ENCODE data around the gene RIOK3.

RIOK3 gene

DNA sequence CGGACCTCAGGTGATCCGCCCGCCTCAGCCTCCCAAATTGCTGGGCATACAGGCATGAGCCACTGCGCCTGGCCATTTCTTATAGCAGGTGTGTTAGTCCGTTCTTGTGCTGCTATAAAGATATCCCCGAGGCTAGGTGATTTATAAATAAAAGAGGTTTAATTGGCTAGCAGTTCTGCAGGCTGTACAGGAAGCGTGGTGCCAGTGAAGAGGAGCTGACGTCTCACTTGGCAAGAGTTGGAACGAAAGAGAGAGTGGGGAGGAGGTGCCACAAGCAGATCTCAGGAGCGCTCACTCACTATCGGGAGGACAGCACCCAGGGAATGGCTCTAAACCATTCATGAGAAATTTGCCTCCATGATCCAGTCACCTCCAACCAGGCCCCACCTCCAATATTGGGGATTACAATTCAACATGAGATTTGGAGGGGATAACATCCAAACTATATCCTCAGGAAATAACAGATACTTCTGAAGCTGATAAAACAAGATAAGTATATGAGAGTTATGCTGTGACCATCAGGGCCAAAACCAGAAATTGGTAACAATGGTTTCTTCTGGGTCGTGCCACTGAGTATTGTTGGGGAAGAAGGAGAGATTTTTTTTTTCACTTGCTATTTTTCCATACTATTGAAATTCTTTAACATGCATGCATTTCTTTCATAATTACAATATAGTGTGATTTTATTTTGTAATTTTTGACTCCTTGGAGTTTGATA is 42.8 kb downstream of the RIOK3 start:
- CTCF ChIA-PET, result interaction anchor here (0.8 to 3.8 kb wide), 6 partner anchors 9 to 90 kb away, joined by 3 to 13 read pairs (median 4); partner anchors contain the start of gene RIOK3

GRCh38 chr18:23498117-23498516 is 45.0 kb downstream of the RIOK3 start:
- ChIA-PET POLR2A (interaction anchor here (1.1 to 1.8 kb wide), 3 partner anchors 10 to 44 kb away, joined by 3 to 7 read pairs (median 4); no protein-coding TSS in a partner anchor), CTCF (interaction anchor here (0.7 to 3.8 kb wide), 14 partner anchors 8 to 87 kb away, joined by 3 to 32 read pairs (median 6); no protein-coding TSS in a partner anchor)
- DNase-seq, result peak in 2 of 3 donors; percentile 71 to 84
- Histone ChIP-seq H3K36me3 (ENCODE audit: control insufficient read depth in 4 of 4, insufficient read depth in 4 of 4, low read length in 3 of 4) (no peaks in the 10 kb centered on the region), H3K4me3 (ENCODE audit: control insufficient read depth in 1 of 7, extremely low read depth in 1 of 7, insufficient read depth in 4 of 7, low read depth in 2 of 7, low read length in 6 of 7) (peak overlapping the region in 2 of 7 experiments; percentile 19 to 51), H3K27me3 (replicated peaks in 2 of 5; ENCODE audit: control insufficient read depth in 4 of 5, insufficient read depth in 5 of 5, low read length in 4 of 5) (no peaks in the 10 kb centered on the region), H3K9me3 (ENCODE audit: control extremely low read depth in 1 of 5, control insufficient read depth in 4 of 5, insufficient read depth in 2 of 5, low read depth in 1 of 5, low read length in 4 of 5) (peaks cover 0 to 1% (median 0%) of the 10 kb centered on the region in 5 experiments), H3K4me1 (ENCODE audit: control extremely low read depth in 1 of 4, control insufficient read depth in 4 of 4, insufficient read depth in 4 of 4, low read length in 3 of 4) (peaks cover 27 to 72% (median 56%) of the 10 kb centered on the region in 4 experiments), H3K27ac (ENCODE audit: insufficient read depth in 1 of 2, low read depth in 1 of 2, low read length in 2 of 2, poor library complexity in 1 of 2, severe bottlenecking in 2 of 2) (peak overlapping the region; percentile 55 to 69)
- WGBS (ENCODE audit: insufficient coverage), result 20% methylated on average over 1 of the region's 2 CpGs

More for the DNA sequence above, 42.8 kb downstream of the RIOK3 start:
- WGBS (ENCODE audit: insufficient coverage), result 40% methylated on average over 9 of the region's 12 CpGs
- DNase-seq, result peak; percentile 48 to 82 (median 60)
- Histone ChIP-seq H3K4me1 (ENCODE audit: control extremely low read depth in 1 of 4, control insufficient read depth in 4 of 4, insufficient read depth in 4 of 4, low read length in 3 of 4) (peaks cover 21 to 59% (median 44%) of the 10 kb centered on the region in 4 experiments), H3K9me3 (ENCODE audit: control extremely low read depth in 1 of 5, control insufficient read depth in 4 of 5, insufficient read depth in 2 of 5, low read depth in 1 of 5, low read length in 4 of 5) (peaks cover 0 to 3% (median 0%) of the 10 kb centered on the region in 5 experiments), H3K4me3 (ENCODE audit: control insufficient read depth in 1 of 7, extremely low read depth in 1 of 7, insufficient read depth in 4 of 7, low read depth in 2 of 7, low read length in 6 of 7) (peak overlapping the region in 4 of 7 experiments; percentile 16 to 70 (median 53)), H3K27me3 (replicated peaks in 2 of 5; ENCODE audit: control insufficient read depth in 4 of 5, insufficient read depth in 5 of 5, low read length in 4 of 5) (no peaks in the 10 kb centered on the region), H3K36me3 (ENCODE audit: control insufficient read depth in 4 of 4, insufficient read depth in 4 of 4, low read length in 3 of 4) (no peaks in the 10 kb centered on the region), H3K27ac (ENCODE audit: insufficient read depth in 1 of 2, low read depth in 1 of 2, low read length in 2 of 2, poor library complexity in 1 of 2, severe bottlenecking in 2 of 2) (peak overlapping the region; percentile 12 to 69)
- POLR2A ChIA-PET, result interaction anchor here (0.6 kb wide), 1 partner anchor 53 kb away, joined by 3 read pairs; no protein-coding TSS in a partner anchor

GRCh38 chr18:23498877-23499276 is 45.8 kb downstream of the RIOK3 start:
- DNase-seq, result peak; percentile 75 to 92 (median 87)
- H3K4me1 ChIP-seq (ENCODE audit: control extremely low read depth in 1 of 4, control insufficient read depth in 4 of 4, insufficient read depth in 4 of 4, low read length in 3 of 4), result peaks cover 27 to 76% (median 58%) of the 10 kb centered on the region in 4 experiments
- H3K36me3 ChIP-seq (ENCODE audit: control insufficient read depth in 4 of 4, insufficient read depth in 4 of 4, low read length in 3 of 4), result no peaks in the 10 kb centered on the region
- ChIA-PET CTCF (interaction anchor here (0.7 to 3.8 kb wide), 14 partner anchors 9 to 86 kb away, joined by 3 to 32 read pairs (median 6); no protein-coding TSS in a partner anchor), POLR2A (interaction anchor here (1.1 to 1.8 kb wide), 3 partner anchors 11 to 45 kb away, joined by 3 to 7 read pairs (median 4); no protein-coding TSS in a partner anchor)
- H3K27me3 ChIP-seq (replicated peaks in 2 of 5; ENCODE audit: control insufficient read depth in 4 of 5, insufficient read depth in 5 of 5, low read length in 4 of 5), result no peaks in the 10 kb centered on the region
- peak overlapping the region in 5 of 7 experiments; percentile 13 to 52 (median 26) for H3K4me3 ChIP-seq (ENCODE audit: control insufficient read depth in 1 of 7, extremely low read depth in 1 of 7, insufficient read depth in 4 of 7, low read depth in 2 of 7, low read length in 6 of 7)
- peak overlapping the region; percentile 55 to 69 for H3K27ac ChIP-seq (ENCODE audit: insufficient read depth in 1 of 2, low read depth in 1 of 2, low read length in 2 of 2, poor library complexity in 1 of 2, severe bottlenecking in 2 of 2)
- H3K9me3 ChIP-seq (ENCODE audit: control extremely low read depth in 1 of 5, control insufficient read depth in 4 of 5, insufficient read depth in 2 of 5, low read depth in 1 of 5, low read length in 4 of 5), result no peaks in the 10 kb centered on the region
- 47% methylated on average over 4 of the region's 5 CpGs for WGBS (ENCODE audit: insufficient coverage)

GRCh38 chr18:23499291-23499781 is 46.2 kb downstream of the RIOK3 start:
- Histone ChIP-seq H3K27ac (ENCODE audit: insufficient read depth in 1 of 2, low read depth in 1 of 2, low read length in 2 of 2, poor library complexity in 1 of 2, severe bottlenecking in 2 of 2) (peak overlapping the region in 1 of 2 experiments; percentile 69), H3K4me1 (ENCODE audit: control extremely low read depth in 1 of 4, control insufficient read depth in 4 of 4, insufficient read depth in 4 of 4, low read length in 3 of 4) (peaks cover 29 to 81% (median 62%) of the 10 kb centered on the region in 4 experiments), H3K27me3 (replicated peaks in 2 of 5; ENCODE audit: control insufficient read depth in 4 of 5, insufficient read depth in 5 of 5, low read length in 4 of 5) (no peaks in the 10 kb centered on the region), H3K36me3 (ENCODE audit: control insufficient read depth in 4 of 4, insufficient read depth in 4 of 4, low read length in 3 of 4) (no peaks in the 10 kb centered on the region), H3K4me3 (ENCODE audit: control insufficient read depth in 1 of 7, extremely low read depth in 1 of 7, insufficient read depth in 4 of 7, low read depth in 2 of 7, low read length in 6 of 7) (peak overlapping the region in 3 of 7 experiments; percentile 26 to 52 (median 42)), H3K9me3 (ENCODE audit: control extremely low read depth in 1 of 5, control insufficient read depth in 4 of 5, insufficient read depth in 2 of 5, low read depth in 1 of 5, low read length in 4 of 5) (no peaks in the 10 kb centered on the region)
- peak in 2 of 3 donors; percentile 55 to 60 for DNase-seq
- ChIA-PET POLR2A (interaction anchor here (1.4 to 1.8 kb wide), 2 partner anchors 11 to 45 kb away, joined by 4 to 7 read pairs; no protein-coding TSS in a partner anchor), CTCF (interaction anchor here (0.6 to 3.8 kb wide), 13 partner anchors 8 to 86 kb away, joined by 3 to 32 read pairs (median 6); no protein-coding TSS in a partner anchor)
- WGBS (ENCODE audit: insufficient coverage), result 81% methylated on average over 10 of the region's 11 CpGs

DNA sequence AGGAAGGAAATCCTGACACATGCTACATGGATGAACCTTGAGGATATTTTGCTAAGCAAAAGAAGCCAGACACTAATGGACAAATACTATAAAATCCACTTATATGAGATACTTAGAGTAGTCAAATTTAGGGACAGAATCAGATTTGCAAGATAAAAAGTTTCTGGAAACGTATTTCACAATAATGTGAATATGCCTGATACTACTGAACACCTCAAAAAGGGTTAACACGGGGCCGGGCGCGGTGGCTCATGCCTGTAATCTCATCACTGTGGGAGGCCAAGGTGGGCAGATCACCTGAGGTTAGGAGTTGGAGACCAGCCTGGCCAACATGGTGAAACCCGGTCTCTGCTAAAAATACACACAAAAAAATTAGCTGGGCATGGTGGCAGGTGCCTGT is 48.5 kb downstream of the RIOK3 start:
- ChIA-PET CTCF (interaction anchor here (0.8 to 3.8 kb wide), 2 partner anchors 10 to 29 kb away, joined by 3 to 24 read pairs; no protein-coding TSS in a partner anchor), POLR2A (no interaction called here)
- Histone ChIP-seq H3K4me3 (ENCODE audit: control insufficient read depth in 1 of 7, extremely low read depth in 1 of 7, insufficient read depth in 4 of 7, low read depth in 2 of 7, low read length in 6 of 7) (no peak overlapping the region), H3K36me3 (ENCODE audit: control insufficient read depth in 4 of 4, insufficient read depth in 4 of 4, low read length in 3 of 4) (peaks cover 0 to 4% (median 0%) of the 10 kb centered on the region in 4 experiments), H3K27ac (ENCODE audit: insufficient read depth in 1 of 2, low read depth in 1 of 2, low read length in 2 of 2, poor library complexity in 1 of 2, severe bottlenecking in 2 of 2) (no peak overlapping the region), H3K9me3 (ENCODE audit: control extremely low read depth in 1 of 5, control insufficient read depth in 4 of 5, insufficient read depth in 2 of 5, low read depth in 1 of 5, low read length in 4 of 5) (no peaks in the 10 kb centered on the region), H3K4me1 (ENCODE audit: control extremely low read depth in 1 of 4, control insufficient read depth in 4 of 4, insufficient read depth in 4 of 4, low read length in 3 of 4) (peaks cover 31 to 72% (median 59%) of the 10 kb centered on the region in 4 experiments), H3K27me3 (replicated peaks in 2 of 5; ENCODE audit: control insufficient read depth in 4 of 5, insufficient read depth in 5 of 5, low read length in 4 of 5) (no peaks in the 10 kb centered on the region)
- 93% methylated on average over 3 of the region's 6 CpGs for WGBS (ENCODE audit: insufficient coverage)
- no peak for DNase-seq

DNA sequence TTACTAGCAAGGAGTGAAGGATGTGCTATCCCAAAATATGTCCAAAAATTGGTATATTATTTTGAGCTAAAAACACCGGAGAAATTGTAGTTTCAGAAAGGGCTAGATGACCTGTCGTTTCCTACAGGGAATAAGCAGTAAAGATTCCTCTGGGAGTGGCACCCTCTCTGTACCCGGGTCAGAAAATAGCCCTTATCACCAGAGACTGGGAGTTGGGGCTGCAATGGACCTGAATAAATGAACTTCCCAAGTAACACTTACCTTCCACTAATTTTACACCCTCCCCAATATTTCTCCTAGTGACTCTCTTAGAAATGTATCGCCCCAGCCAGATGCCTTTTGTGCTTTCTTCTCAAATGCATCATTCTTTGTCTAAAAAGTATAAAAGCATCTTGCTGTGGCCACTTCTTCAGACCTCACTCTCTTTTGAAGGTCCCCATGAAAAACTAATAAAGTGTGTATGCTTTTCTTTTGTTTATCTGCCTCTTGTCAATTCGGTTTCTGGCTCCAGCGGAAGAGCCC is 49.5 kb downstream of the RIOK3 start:
- whole genome bisulfite sequencing (ENCODE audit: insufficient coverage), result 24% methylated on average over 5 of the region's 6 CpGs
- Histone ChIP-seq H3K9me3 (ENCODE audit: control extremely low read depth in 1 of 5, control insufficient read depth in 4 of 5, insufficient read depth in 2 of 5, low read depth in 1 of 5, low read length in 4 of 5) (no peaks in the 10 kb centered on the region), H3K27me3 (replicated peaks in 2 of 5; ENCODE audit: control insufficient read depth in 4 of 5, insufficient read depth in 5 of 5, low read length in 4 of 5) (no peaks in the 10 kb centered on the region), H3K27ac (ENCODE audit: insufficient read depth in 1 of 2, low read depth in 1 of 2, low read length in 2 of 2, poor library complexity in 1 of 2, severe bottlenecking in 2 of 2) (peak overlapping the region; percentile 84 to 94), H3K4me3 (ENCODE audit: control insufficient read depth in 1 of 7, extremely low read depth in 1 of 7, insufficient read depth in 4 of 7, low read depth in 2 of 7, low read length in 6 of 7) (peak overlapping the region; percentile 68 to 92 (median 85)), H3K36me3 (ENCODE audit: control insufficient read depth in 4 of 4, insufficient read depth in 4 of 4, low read length in 3 of 4) (peaks cover 2 to 9% (median 4%) of the 10 kb centered on the region in 4 experiments), H3K4me1 (ENCODE audit: control extremely low read depth in 1 of 4, control insufficient read depth in 4 of 4, insufficient read depth in 4 of 4, low read length in 3 of 4) (peaks cover 26 to 65% (median 54%) of the 10 kb centered on the region in 4 experiments)
- no peak for DNase-seq
- ChIA-PET CTCF (interaction anchor here (0.6 to 5.0 kb wide), 7 partner anchors 8 to 89 kb away, joined by 3 to 23 read pairs (median 3); no protein-coding TSS in a partner anchor), POLR2A (interaction anchor here (0.6 to 1.7 kb wide), 2 partner anchors 15 to 1781 kb away, joined by 4 to 6 read pairs; no protein-coding TSS in a partner anchor)
